ENCODE data around the gene UCK2. TPM values are rescaled to one million over a fixed set of nuclear protein-coding genes. Genes with fewer than 3 reads are reported as not detected.

UCK2 gene
- total and polyA plus RNA-seq, 2 of the 8 experiments (the other 6 are each of a cell fraction or from before 2014, with no cell fraction given), result 103 to 109 TPM

- H3K79me2 ChIP-seq (ENCODE audit: control insufficient read depth in 1 of 2, insufficient read depth in 2 of 2, low read length in 2 of 2), result peaks cover 16 to 99% of the 10 kb centered on the region in 2 experiments
- no peak overlapping the region for H3K23ac ChIP-seq (ENCODE audit: insufficient read length)
- peaks cover 8 to 11% of the 10 kb centered on the region in 2 experiments for H3K9me3 ChIP-seq (ENCODE audit: insufficient read depth in 2 of 2, low read depth in 1 of 2, low read length in 1 of 2)
- ChIA-PET CTCF (ENCODE audit: partially characterized antibody) (interaction anchor here (0.6 to 3.7 kb wide), 6 partner anchors 9 to 59 kb away, joined by 3 to 25 read pairs (median 6); no protein-coding TSS in a partner anchor), POLR2A (ENCODE audit: partially characterized antibody) (interaction anchor here (1.1 to 1.8 kb wide), 3 partner anchors 8 to 45 kb away, joined by 3 to 7 read pairs (median 6); no protein-coding TSS in a partner anchor)
- no peak overlapping the region for H3K4ac ChIP-seq (replicated peaks; ENCODE audit: insufficient read length, low read depth, low read length)
- H2BK20ac ChIP-seq (ENCODE audit: low read length), result no peak overlapping the region
- no peak overlapping the region for H4K8ac ChIP-seq (ENCODE audit: extremely low read depth, insufficient read depth, low read length)
- peaks cover 0 to 11% (median 2%) of the 10 kb centered on the region in 4 experiments; a peak in 1 of 7 replicates for H3K4me1 ChIP-seq (replicated peaks in 1 of 4; ENCODE audit: control insufficient read depth in 3 of 4, insufficient read depth in 4 of 4, low read length in 3 of 4)
- H2AK5ac ChIP-seq (ENCODE audit: low read depth, low read length), result no peak overlapping the region
- no peak overlapping the region for H3K56ac ChIP-seq (replicated peaks; ENCODE audit: insufficient read length, low read depth, low read length)
- H3K4me3 ChIP-seq (ENCODE audit: extremely low read depth in 1 of 4, insufficient read depth in 2 of 4, low read depth in 3 of 4, low read length in 4 of 4), result no peak overlapping the region
- H2BK120ac ChIP-seq (replicated peaks; ENCODE audit: low read depth, low read length), result no peak overlapping the region
- H2BK15ac ChIP-seq (ENCODE audit: low read length), result no peak overlapping the region
- H3K14ac ChIP-seq (ENCODE audit: insufficient read length), result no peak overlapping the region
- no peak overlapping the region for H2BK12ac ChIP-seq (ENCODE audit: low read depth, low read length)
- H3K9ac ChIP-seq (replicated peaks in 1 of 4; ENCODE audit: extremely low read depth in 1 of 4, low read depth in 3 of 4, low read length in 3 of 4), result no peak overlapping the region
- H3K27ac ChIP-seq (ENCODE audit: low read depth, low read length), result no peak overlapping the region
- no peak overlapping the region for H3K4me2 ChIP-seq (ENCODE audit: insufficient read depth in 1 of 2, low read depth in 2 of 2, low read length in 2 of 2)
- peaks cover 0 to 25% (median 3%) of the 10 kb centered on the region in 4 experiments; a peak in 3 of 8 replicates for H3K36me3 ChIP-seq (ENCODE audit: control insufficient read depth in 2 of 4, insufficient read depth in 4 of 4, low read length in 3 of 4)
- H3K79me1 ChIP-seq (ENCODE audit: low read depth, low read length), result 0 out of 2 replicates have a peak, but pooled peaks cover 6% of the 10 kb centered on the region
- H3K23me2 ChIP-seq (ENCODE audit: low read depth, low read length), result no peaks in the 10 kb centered on the region
- no peaks in the 10 kb centered on the region for H3K27me3 ChIP-seq (replicated peaks in 1 of 4; ENCODE audit: control insufficient read depth in 3 of 4, extremely low read depth in 1 of 4, insufficient read depth in 3 of 4, low read length in 3 of 4)
- 81% methylated on average over 5 of the region's 5 CpGs; no CpG with 5 or more reads in 1 of the 2 experiments for WGBS, 2 experiments (ENCODE audit: extremely low coverage in 1 of 2, insufficient coverage in 1 of 2, insufficient read length in 1 of 2, insufficient replicate concordance in 2 of 2, low coverage in 1 of 2, low lambda C conversion rate in 2 of 2, missing lambda C conversion rate in 1 of 2)
- FAIRE-seq, result no peak
- H2AFZ ChIP-seq (ENCODE audit: low read length), result no peak overlapping the region
- no peak overlapping the region for H4K91ac ChIP-seq (replicated peaks; ENCODE audit: insufficient read length, low read length)
- H3K18ac ChIP-seq (ENCODE audit: extremely low read depth, low read length), result no peak overlapping the region
- no peak for DNase-seq (ENCODE audit: low read depth in 1 of 2, low spot score in 2 of 2)
- peaks cover 2 to 5% of the 10 kb centered on the region in 2 experiments for H4K20me1 ChIP-seq (replicated peaks in 1 of 2; ENCODE audit: control insufficient read depth in 1 of 2, insufficient read depth in 2 of 2, low read length in 2 of 2)
- no peak overlapping the region for H2BK5ac ChIP-seq (ENCODE audit: low read depth, low read length)
- no peak overlapping the region for H4K5ac ChIP-seq (ENCODE audit: insufficient read length, low read depth, low read length)
- no peak for TF ChIP-seq KDM1A (IDR thresholded peaks at IDR 0.05; ENCODE audit: borderline replicate concordance, low read length)
- no peak for TF ChIP-seq SIX5 (IDR thresholded peaks at IDR 0.05; ENCODE audit: low read depth, low read length)
- no peak for TF ChIP-seq RAD21 (IDR thresholded peaks at IDR 0.05 in 1 of 2, conservative IDR thresholded peaks at IDR 0.05 in 1 of 2; ENCODE audit: low read depth in 2 of 2, low read length in 2 of 2)
- TF ChIP-seq MAFK (IDR thresholded peaks at IDR 0.05; ENCODE audit: low read depth, low read length), result no peak
- no peak for TF ChIP-seq JUND (IDR thresholded peaks at IDR 0.05; ENCODE audit: low read length)
- no peak for TF ChIP-seq JUN (IDR thresholded peaks at IDR 0.05; ENCODE audit: low read depth, low read length)
- no peak for TF ChIP-seq CHD2 (IDR thresholded peaks at IDR 0.05; ENCODE audit: low read length)
- no peak for TF ChIP-seq HDAC2 (IDR thresholded peaks at IDR 0.05; ENCODE audit: borderline replicate concordance in 1 of 2, low read depth in 2 of 2, low read length in 2 of 2)
- TF ChIP-seq RXRA (IDR thresholded peaks at IDR 0.05; ENCODE audit: insufficient read depth, low read depth, low read length), result no peak
- no peak for TF ChIP-seq RBBP5 (IDR thresholded peaks at IDR 0.05; ENCODE audit: borderline replicate concordance, low read depth, low read length)
- no peak for TF ChIP-seq POLR2AphosphoS5 (IDR thresholded peaks at IDR 0.05; ENCODE audit: low read depth, low read length)
Observed at GRCh38 chr1:165873481-165873880, 46.1 kb downstream of the UCK2 start.

Measured in H1 (cell line).